HepG2 (cell line): ENCODE data around the gene GRIK5. TPM values are rescaled to one million over a fixed set of nuclear protein-coding genes. Genes with fewer than 3 reads are reported as not detected.

ENCODE experiments used
- BCL3 ChIP-seq: sonication (generic); formaldehyde crosslinking; IDR thresholded peaks from 2 replicates; pipeline ENCODE4 v1.5.1; 2020; ENCODE audit warnings: mild to moderate bottlenecking, missing genetic modification reagents, moderate library complexity
- DMAP1 ChIP-seq: IDR thresholded peaks from 2 replicates; pipeline ENCODE4 v1.6.1; 2016
- HNRNPLL ChIP-seq: fragments of 200-400 bp; formaldehyde crosslinking; IDR thresholded peaks from 2 replicates; pipeline ENCODE4 v1.6.1; 2017; ENCODE audit warnings: mild to moderate bottlenecking, low read depth, low read length; ENCODE audit not compliant: poor library complexity, severe bottlenecking
- KMT2B ChIP-seq: IDR thresholded peaks from 2 replicates; pipeline ENCODE4 v1.6.1; 2016; ENCODE audit warnings: missing genetic modification reagents, missing compliant biosample characterization
- NCOA1 ChIP-seq: sonication (generic); formaldehyde crosslinking; IDR thresholded peaks from 2 replicates; pipeline ENCODE4 v1.9.0; 2021; ENCODE audit warnings: missing genetic modification reagents
- PHF5A ChIP-seq: IDR thresholded peaks from one replicate; pipeline ENCODE4 v1.6.1; 2018; ENCODE audit warnings: low read depth, missing genetic modification reagents; ENCODE audit not compliant: unreplicated experiment
- PITX1 ChIP-seq: sonication (generic); formaldehyde crosslinking; IDR thresholded peaks from 2 replicates; pipeline ENCODE4 v1.5.1; 2020; ENCODE audit warnings: mild to moderate bottlenecking, missing genetic modification reagents
- POLR2AphosphoS5 ChIP-seq: IDR thresholded peaks from 2 replicates; pipeline ENCODE4 v1.6.1; 2012; ENCODE audit warnings: low read depth, low read length
- SATB2 ChIP-seq: sonication (generic); formaldehyde crosslinking; IDR thresholded peaks from 2 replicates; pipeline ENCODE4 v1.5.0; 2020; ENCODE audit warnings: missing genetic modification reagents
- SIN3A ChIP-seq: IDR thresholded peaks from 2 replicates; pipeline ENCODE4 v1.6.1; 2011; ENCODE audit warnings: low read depth, mild to moderate bottlenecking, control low read depth, low read length, borderline replicate concordance
- SP5 ChIP-seq: IDR thresholded peaks from 2 replicates; pipeline ENCODE4 v1.6.1; 2016; ENCODE audit warnings: low read depth, borderline replicate concordance
- TAF1 ChIP-seq: sonication (generic); formaldehyde crosslinking; IDR thresholded peaks from 2 replicates; pipeline ENCODE4 v1.4.0; 2020; ENCODE audit warnings: missing genetic modification reagents
- TEAD3 ChIP-seq: optimal IDR thresholded peaks from 2 replicates; pipeline ENCODE3; 2016; ENCODE audit warnings: borderline replicate concordance
- TFDP1 ChIP-seq: IDR thresholded peaks from 2 replicates; pipeline ENCODE4 v1.6.1; 2016; ENCODE audit warnings: missing compliant biosample characterization, missing genetic modification reagents, borderline replicate concordance
- ZBTB38 ChIP-seq: sonication (generic); formaldehyde crosslinking; IDR thresholded peaks from 2 replicates; pipeline ENCODE4 v1.5.1; 2020; ENCODE audit warnings: mild to moderate bottlenecking, missing genetic modification reagents
- ZFP37 ChIP-seq: sonication (generic); formaldehyde crosslinking; IDR thresholded peaks from 2 replicates; pipeline ENCODE4 v1.4.0; 2020; ENCODE audit warnings: missing genetic modification reagents, borderline replicate concordance
- ZFP90 ChIP-seq: sonication (generic); formaldehyde crosslinking; IDR thresholded peaks from 2 replicates; pipeline ENCODE4 v1.8.0; 2022; ENCODE audit warnings: missing genetic modification reagents, mild to moderate bottlenecking, inconsistent platforms, borderline replicate concordance
- ZFY ChIP-seq: sonication (generic); formaldehyde crosslinking; IDR thresholded peaks from 2 replicates; pipeline ENCODE4 v1.4.0; 2020; ENCODE audit warnings: missing genetic modification reagents
- ZNF766 ChIP-seq: sonication (generic); formaldehyde crosslinking; IDR thresholded peaks from 2 replicates; pipeline ENCODE4 v1.5.0; 2020; ENCODE audit warnings: missing genetic modification reagents, borderline replicate concordance
- polyA plus RNA-seq, 8 experiments: library from polyadenylated mRNA; depleted of rRNA in 3 of 8; stranded (reverse) in 7 of 8; unstranded in 1 of 8; fragments of >200 nt; fragmentation: Illumina TruSeq in 4 of 8; extraction: Trizol in 4 of 8; gene quantifications; 2 replicates each; pipeline versions ENCODE4 v1.2.1 to v1.2.3, GENCODE V29; 2011 to 2016; ENCODE audit warnings: low read depth in 4 of 8, missing spikeins in 1 of 8, mixed read lengths in 1 of 8; ENCODE audit not compliant: insufficient read depth in 1 of 8
- total RNA-seq, 5 experiments: library from RNA; depleted of rRNA; stranded (reverse); fragments of >200 nt; fragmentation: Illumina TruSeq; extraction: Trizol; gene quantifications; 2 replicates each; pipeline ENCODE4 v1.2.3, GENCODE V29; 2016; ENCODE audit warnings: low read depth in 1 of 5
- TF ChIP-seq, protein P1 (sequence below): IDR thresholded peaks from 2 replicates; pipeline ENCODE4 v1.6.1; 2016; ENCODE audit warnings: low read depth
- TF ChIP-seq, protein P2 (sequence below): sonication (generic); formaldehyde crosslinking; IDR thresholded peaks from 2 replicates; pipeline ENCODE4 v1.8.0; 2023; ENCODE audit warnings: mild to moderate bottlenecking, missing genetic modification reagents
- TF ChIP-seq, protein P3 (sequence below): sonication (generic); formaldehyde crosslinking; IDR thresholded peaks from 2 replicates; pipeline ENCODE4 v1.4.0; 2020; ENCODE audit warnings: missing genetic modification reagents

GRIK5 gene
- total and polyA plus RNA-seq, 2 of the 13 experiments (the other 11 are each of a cell fraction or from before 2014, with no cell fraction given) = not detected

- TF ChIP-seq, protein P1, sequence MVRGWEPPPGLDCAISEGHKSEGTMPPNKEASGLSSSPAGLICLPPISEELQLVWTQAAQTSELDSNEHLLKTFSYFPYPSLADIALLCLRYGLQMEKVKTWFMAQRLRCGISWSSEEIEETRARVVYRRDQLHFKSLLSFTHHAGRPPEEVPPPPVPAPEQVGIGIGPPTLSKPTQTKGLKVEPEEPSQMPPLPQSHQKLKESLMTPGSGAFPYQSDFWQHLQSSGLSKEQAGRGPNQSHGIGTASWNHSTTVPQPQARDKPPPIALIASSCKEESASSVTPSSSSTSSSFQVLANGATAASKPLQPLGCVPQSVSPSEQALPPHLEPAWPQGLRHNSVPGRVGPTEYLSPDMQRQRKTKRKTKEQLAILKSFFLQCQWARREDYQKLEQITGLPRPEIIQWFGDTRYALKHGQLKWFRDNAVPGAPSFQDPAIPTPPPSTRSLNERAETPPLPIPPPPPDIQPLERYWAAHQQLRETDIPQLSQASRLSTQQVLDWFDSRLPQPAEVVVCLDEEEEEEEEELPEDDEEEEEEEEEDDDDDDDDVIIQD (CRISPR knock-in tag) = no peak
- TF ChIP-seq TFDP1 = no peak; the same call in 1 of the 2 replicates
- TF ChIP-seq PITX1 (CRISPR knock-in tag) = peak; percentile 50; the same call in 1 of the 2 replicates
- TF ChIP-seq, protein P2, sequence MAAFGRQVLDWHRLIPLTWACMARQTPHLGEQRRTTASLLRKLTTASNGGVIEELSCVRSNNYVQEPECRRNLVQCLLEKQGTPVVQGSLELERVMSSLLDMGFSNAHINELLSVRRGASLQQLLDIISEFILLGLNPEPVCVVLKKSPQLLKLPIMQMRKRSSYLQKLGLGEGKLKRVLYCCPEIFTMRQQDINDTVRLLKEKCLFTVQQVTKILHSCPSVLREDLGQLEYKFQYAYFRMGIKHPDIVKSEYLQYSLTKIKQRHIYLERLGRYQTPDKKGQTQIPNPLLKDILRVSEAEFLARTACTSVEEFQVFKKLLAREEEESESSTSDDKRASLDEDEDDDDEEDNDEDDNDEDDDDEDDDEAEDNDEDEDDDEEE (CRISPR knock-in tag) = no peak
- peak; percentile 43 for TF ChIP-seq PHF5A (CRISPR knock-in tag)
- peak; percentile 55 for TF ChIP-seq ZFY (CRISPR knock-in tag)
- TF ChIP-seq ZFP37 (CRISPR knock-in tag) = no peak
- TF ChIP-seq POLR2AphosphoS5 = peak; percentile 49
- no peak for TF ChIP-seq NCOA1 (CRISPR knock-in tag)
- no peak for TF ChIP-seq ZNF766 (CRISPR knock-in tag)
- 0 out of 2 replicates have a peak, but pooled peaks have one; percentile 4 for TF ChIP-seq BCL3
- 0 out of 2 replicates have a peak, but pooled peaks have one; percentile 38 for TF ChIP-seq SIN3A
- no peak; the same call in 1 of the 2 replicates for TF ChIP-seq ZBTB38 (CRISPR knock-in tag)
- TF ChIP-seq, protein P3, sequence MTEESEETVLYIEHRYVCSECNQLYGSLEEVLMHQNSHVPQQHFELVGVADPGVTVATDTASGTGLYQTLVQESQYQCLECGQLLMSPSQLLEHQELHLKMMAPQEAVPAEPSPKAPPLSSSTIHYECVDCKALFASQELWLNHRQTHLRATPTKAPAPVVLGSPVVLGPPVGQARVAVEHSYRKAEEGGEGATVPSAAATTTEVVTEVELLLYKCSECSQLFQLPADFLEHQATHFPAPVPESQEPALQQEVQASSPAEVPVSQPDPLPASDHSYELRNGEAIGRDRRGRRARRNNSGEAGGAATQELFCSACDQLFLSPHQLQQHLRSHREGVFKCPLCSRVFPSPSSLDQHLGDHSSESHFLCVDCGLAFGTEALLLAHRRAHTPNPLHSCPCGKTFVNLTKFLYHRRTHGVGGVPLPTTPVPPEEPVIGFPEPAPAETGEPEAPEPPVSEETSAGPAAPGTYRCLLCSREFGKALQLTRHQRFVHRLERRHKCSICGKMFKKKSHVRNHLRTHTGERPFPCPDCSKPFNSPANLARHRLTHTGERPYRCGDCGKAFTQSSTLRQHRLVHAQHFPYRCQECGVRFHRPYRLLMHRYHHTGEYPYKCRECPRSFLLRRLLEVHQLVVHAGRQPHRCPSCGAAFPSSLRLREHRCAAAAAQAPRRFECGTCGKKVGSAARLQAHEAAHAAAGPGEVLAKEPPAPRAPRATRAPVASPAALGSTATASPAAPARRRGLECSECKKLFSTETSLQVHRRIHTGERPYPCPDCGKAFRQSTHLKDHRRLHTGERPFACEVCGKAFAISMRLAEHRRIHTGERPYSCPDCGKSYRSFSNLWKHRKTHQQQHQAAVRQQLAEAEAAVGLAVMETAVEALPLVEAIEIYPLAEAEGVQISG (CRISPR knock-in tag) = peak; percentile 97
- TF ChIP-seq DMAP1 = peak; percentile 64
- TF ChIP-seq ZFP90 (CRISPR knock-in tag) = 0 out of 2 replicates have a peak, but pooled peaks have one; percentile 10
- no peak for TF ChIP-seq KMT2B (CRISPR knock-in tag)
- peak; percentile 39 for TF ChIP-seq HNRNPLL
- peak; percentile 51; the same call in 1 of the 2 replicates for TF ChIP-seq SP5
- TF ChIP-seq SATB2 = peak; percentile 15; the same call in 1 of the 2 replicates
- peak; percentile 41 for TF ChIP-seq TEAD3
- peak; percentile 45; the same call in 1 of the 2 replicates for TF ChIP-seq TAF1
These were observed 110.7 kb downstream of the GRIK5 start, which contains the start of gene RABAC1 (continued) for GRCh38 chr19:41959056-41960053.
